ENCODE measurements around the gene TBC1D5. TPM values are rescaled to one million over a fixed set of nuclear protein-coding genes. Genes with fewer than 3 reads are reported as not detected.

The TBC1D5 gene
- total RNA-seq, 4 donors from 2014 or later: 21.3 to 86.4 (median 48.1) TPM

DNA sequence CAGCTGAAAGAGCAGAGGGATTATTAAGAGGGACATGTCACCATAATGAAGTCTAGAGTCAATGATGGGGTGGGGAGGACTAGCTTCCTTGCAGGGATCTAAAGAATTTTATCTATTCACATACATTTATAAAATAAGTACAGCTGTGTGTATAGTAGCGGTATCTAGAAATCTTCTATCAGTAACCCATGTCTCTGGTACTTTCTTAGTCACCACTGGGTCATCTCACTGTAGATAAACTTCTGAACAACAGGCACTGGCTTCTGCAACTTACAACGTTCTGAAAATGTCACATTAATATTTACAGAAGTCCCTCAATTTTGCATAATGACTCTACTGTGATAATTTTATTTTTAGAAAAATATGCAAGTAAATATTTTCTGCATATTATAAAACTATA is 401.7 kb downstream of the TBC1D5 start:
- no peak for TF ChIP-seq POLR2A (IDR thresholded peaks at IDR 0.05)
- TF ChIP-seq, protein P1, sequence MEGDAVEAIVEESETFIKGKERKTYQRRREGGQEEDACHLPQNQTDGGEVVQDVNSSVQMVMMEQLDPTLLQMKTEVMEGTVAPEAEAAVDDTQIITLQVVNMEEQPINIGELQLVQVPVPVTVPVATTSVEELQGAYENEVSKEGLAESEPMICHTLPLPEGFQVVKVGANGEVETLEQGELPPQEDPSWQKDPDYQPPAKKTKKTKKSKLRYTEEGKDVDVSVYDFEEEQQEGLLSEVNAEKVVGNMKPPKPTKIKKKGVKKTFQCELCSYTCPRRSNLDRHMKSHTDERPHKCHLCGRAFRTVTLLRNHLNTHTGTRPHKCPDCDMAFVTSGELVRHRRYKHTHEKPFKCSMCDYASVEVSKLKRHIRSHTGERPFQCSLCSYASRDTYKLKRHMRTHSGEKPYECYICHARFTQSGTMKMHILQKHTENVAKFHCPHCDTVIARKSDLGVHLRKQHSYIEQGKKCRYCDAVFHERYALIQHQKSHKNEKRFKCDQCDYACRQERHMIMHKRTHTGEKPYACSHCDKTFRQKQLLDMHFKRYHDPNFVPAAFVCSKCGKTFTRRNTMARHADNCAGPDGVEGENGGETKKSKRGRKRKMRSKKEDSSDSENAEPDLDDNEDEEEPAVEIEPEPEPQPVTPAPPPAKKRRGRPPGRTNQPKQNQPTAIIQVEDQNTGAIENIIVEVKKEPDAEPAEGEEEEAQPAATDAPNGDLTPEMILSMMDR (IDR thresholded peaks at IDR 0.05): no peak
- no peak for TF ChIP-seq POLR2AphosphoS5 (IDR thresholded peaks at IDR 0.05)
- H3K36me3 ChIP-seq: no peaks in the 10 kb centered on the region
- no peak overlapping the region for H3K27ac ChIP-seq
- no peak overlapping the region for H3K4me3 ChIP-seq
- intact Hi-C loops (cut with DNase I; ENCODE audit: low total_unique reads) (no loop called here), in situ Hi-C loops (cut with MboI; ENCODE audit: low pct_ligation_motif_present in 1 of 4, low pct_unique_long_range_greater_than_20kb in 1 of 4, low sequenced_read_pairs in 3 of 4) (no loop called here)
- no peaks in the 10 kb centered on the region for H3K27me3 ChIP-seq
- DNase-seq: no peak
- no peaks in the 10 kb centered on the region for H3K4me1 ChIP-seq
- H3K9me3 ChIP-seq: no peaks in the 10 kb centered on the region
- 75 to 87% methylated on average over 2 of the region's 2 CpGs for WGBS, 2 donors (ENCODE audit: low coverage in 1 of 2)

DNA sequence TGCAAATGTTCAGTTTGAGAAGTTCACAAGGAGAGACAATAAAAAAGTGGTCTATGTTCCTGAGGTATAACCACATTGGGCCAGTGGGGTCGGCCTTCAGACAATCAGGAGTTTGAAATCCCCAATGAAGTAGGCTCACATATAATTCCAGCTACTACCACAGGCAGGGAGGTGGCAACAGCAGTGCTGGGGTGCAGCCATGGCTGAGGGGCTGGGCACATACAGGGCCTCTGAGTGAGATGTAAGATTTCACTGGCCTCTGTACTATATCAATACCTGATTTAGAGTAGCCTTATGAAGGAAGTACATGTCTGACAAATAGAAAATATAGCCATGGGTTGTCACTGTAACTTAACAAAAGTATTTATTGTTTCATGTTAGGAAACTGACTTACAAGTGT is 402.2 kb downstream of the TBC1D5 start:
- H3K36me3 ChIP-seq: no peaks in the 10 kb centered on the region

DNA sequence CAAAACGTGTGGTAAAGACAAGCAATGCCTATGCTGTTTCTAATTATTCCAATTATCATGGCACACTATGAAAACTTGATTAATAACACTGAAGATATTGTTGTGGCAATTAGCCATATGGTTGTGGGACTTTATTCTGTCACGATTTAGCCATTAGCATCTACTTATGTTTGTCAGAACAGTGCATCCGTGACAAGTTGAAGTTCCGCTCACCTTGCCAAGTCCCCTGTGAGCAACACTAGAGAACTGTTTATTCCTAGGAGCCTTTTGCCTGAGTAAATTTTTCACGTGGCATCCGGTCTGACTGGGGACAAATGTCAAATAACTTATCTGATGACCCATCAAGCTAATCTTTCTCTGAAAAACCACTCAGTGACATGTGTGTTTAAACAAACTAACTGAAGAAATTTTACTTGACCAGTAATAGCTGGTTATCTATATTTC is 403.3 kb downstream of the TBC1D5 start:
- Histone ChIP-seq H3K27me3 (no peaks in the 10 kb centered on the region), H3K4me3 (no peak overlapping the region), H3K36me3 (no peaks in the 10 kb centered on the region), H3K27ac (no peak overlapping the region), H3K4me1 (no peaks in the 10 kb centered on the region), H3K9me3 (no peaks in the 10 kb centered on the region)
- TF ChIP-seq EP300 (IDR thresholded peaks at IDR 0.05; ENCODE audit: low read depth) (no peak), POLR2A (IDR thresholded peaks at IDR 0.05) (no peak), POLR2AphosphoS5 (IDR thresholded peaks at IDR 0.05) (no peak)
- TF ChIP-seq, protein P1 (IDR thresholded peaks at IDR 0.05): no peak
- WGBS, 2 donors (ENCODE audit: low coverage in 1 of 2): 75 to 77% methylated on average over 3 to 6 of the region's 6 CpGs
- intact Hi-C loops (cut with DNase I; ENCODE audit: low total_unique reads) (no loop called here), in situ Hi-C loops (cut with MboI; ENCODE audit: low pct_ligation_motif_present in 1 of 4, low pct_unique_long_range_greater_than_20kb in 1 of 4, low sequenced_read_pairs in 3 of 4) (no loop called here)
- DNase-seq: no peak

More for the DNA sequence above, 402.2 kb downstream of the TBC1D5 start:
- Histone ChIP-seq H3K4me3 (no peak overlapping the region), H3K4me1 (no peaks in the 10 kb centered on the region), H3K27ac (no peak overlapping the region), H3K27me3 (no peaks in the 10 kb centered on the region), H3K9me3 (no peaks in the 10 kb centered on the region)
- intact Hi-C loops (cut with DNase I; ENCODE audit: low total_unique reads) (no loop called here), in situ Hi-C loops (cut with MboI; ENCODE audit: low pct_ligation_motif_present in 1 of 4, low pct_unique_long_range_greater_than_20kb in 1 of 4, low sequenced_read_pairs in 3 of 4) (no loop called here)
- TF ChIP-seq POLR2A (IDR thresholded peaks at IDR 0.05) (no peak), EP300 (IDR thresholded peaks at IDR 0.05; ENCODE audit: low read depth) (no peak), POLR2AphosphoS5 (IDR thresholded peaks at IDR 0.05) (no peak)
- TF ChIP-seq, protein P1 (IDR thresholded peaks at IDR 0.05): no peak
- no peak for DNase-seq
- 100% methylated on average over 1 of the region's 1 CpG; no CpG with 5 or more reads in 1 of the 2 donors for WGBS, 2 donors (ENCODE audit: low coverage in 1 of 2)

DNA sequence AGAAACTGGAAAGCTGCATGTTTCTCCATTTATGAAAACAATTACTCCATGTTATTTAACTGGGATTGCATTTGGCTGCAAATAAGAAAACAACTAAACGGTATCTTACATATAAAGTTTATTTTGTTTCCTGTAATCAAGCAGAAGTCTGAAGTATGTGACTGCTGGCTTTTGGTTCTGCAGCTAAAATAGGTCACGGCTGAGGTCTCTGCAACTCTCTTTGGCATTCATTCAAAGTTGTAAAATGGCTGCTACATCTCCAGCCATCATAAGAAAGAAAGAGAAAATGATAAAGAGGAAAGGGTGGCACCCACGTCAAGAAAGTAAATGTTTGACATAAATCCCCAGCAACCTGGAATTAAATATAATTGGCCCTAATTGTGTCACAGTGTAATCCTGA is 406.1 kb downstream of the TBC1D5 start:
- Histone ChIP-seq H3K27me3 (no peaks in the 10 kb centered on the region), H3K9me3 (no peaks in the 10 kb centered on the region), H3K4me1 (no peaks in the 10 kb centered on the region), H3K36me3 (no peaks in the 10 kb centered on the region), H3K4me3 (no peak overlapping the region), H3K27ac (no peak overlapping the region)
- WGBS, 2 donors (ENCODE audit: low coverage in 1 of 2): 30 to 39% methylated on average over 3 of the region's 3 CpGs
- in situ Hi-C loops (cut with MboI; ENCODE audit: low pct_ligation_motif_present in 1 of 4, low pct_unique_long_range_greater_than_20kb in 1 of 4, low sequenced_read_pairs in 3 of 4): no loop called here
- no peak for TF ChIP-seq POLR2AphosphoS5 (IDR thresholded peaks at IDR 0.05)
- TF ChIP-seq EP300 (IDR thresholded peaks at IDR 0.05; ENCODE audit: low read depth): no peak
- TF ChIP-seq, protein P1 (IDR thresholded peaks at IDR 0.05): no peak
- TF ChIP-seq POLR2A (IDR thresholded peaks at IDR 0.05): no peak
- DNase-seq: no peak
- intact Hi-C loops (cut with DNase I; ENCODE audit: low total_unique reads): no loop called here
